NB4 (cell line): Measurements from ENCODE around the gene ERCC1.

ENCODE experiments used
- DNase-seq: peaks from one replicate; pipeline ENCODE4 v3.0.0; 2010; ENCODE audit warnings: low read depth
- H3K4me3 ChIP-seq: one replicate; pipeline ENCODE4 v1.5.1; 2011; ENCODE audit warnings: mild to moderate bottlenecking, low read depth, low read length, moderate library complexity
- CTCF ChIP-seq: IDR thresholded peaks from one replicate; pipeline ENCODE4 v1.5.1; 2012; ENCODE audit warnings: low read depth, low read length
- MAX ChIP-seq: IDR thresholded peaks from 2 replicates; pipeline ENCODE4 v1.6.1; 2011; ENCODE audit warnings: low read depth, low read length
- MYC ChIP-seq: IDR thresholded peaks from 2 replicates; pipeline ENCODE4 v1.6.1; 2011; ENCODE audit warnings: low read depth, low read length
- POLR2A ChIP-seq: IDR thresholded peaks from 2 replicates; pipeline ENCODE4 v1.6.1; 2011; ENCODE audit warnings: mild to moderate bottlenecking; ENCODE audit not compliant: insufficient read length; ENCODE audit errors: extremely low read depth

ERCC1 gene

GRCh38 chr19:45405435-45406225, 18.1 kb downstream of the ERCC1 start:
- H3K4me3 ChIP-seq: peak overlapping the region; percentile 88
- peak; percentile 80 for DNase-seq
- peak; percentile 63 for TF ChIP-seq POLR2A
- TF ChIP-seq CTCF: no peak
- TF ChIP-seq MYC: peak; percentile 15
- TF ChIP-seq MAX: peak; percentile 77

GRCh38 chr19:45404557-45405434, 18.9 kb downstream of the ERCC1 start, which contains the start of gene PPP1R13L:
TSS of gene PPP1R13L (minus strand) at chr19:45405069. CDS start at chr19:45398318, 6,751 bp downstream.
- TF ChIP-seq MAX: no peak
- TF ChIP-seq MYC: no peak
- no peak for TF ChIP-seq POLR2A
- no peak for TF ChIP-seq CTCF
- DNase-seq: peak; percentile 13
- H3K4me3 ChIP-seq: peak within 1 kb of the TSS; percentile 88

GRCh38 chr19:45403781-45404556, 19.7 kb downstream of the ERCC1 start:
- TF ChIP-seq CTCF (peak; percentile 33), MYC (no peak)
- no peak overlapping the region for H3K4me3 ChIP-seq
- peak; percentile 53 for DNase-seq

GRCh38 chr19:45403272-45403671, 20.4 kb downstream of the ERCC1 start:
- DNase-seq: no peak
- TF ChIP-seq MAX (no peak), CTCF (no peak), POLR2A (no peak), MYC (no peak)
- H3K4me3 ChIP-seq: no peak overlapping the region

- TF ChIP-seq CTCF (peak; percentile 21), MAX (no peak)
- DNase-seq: peak; percentile 26
- no peak overlapping the region for H3K4me3 ChIP-seq
These were observed 21.2 kb downstream of the ERCC1 start for GRCh38 chr19:45402298-45403061.
